ENCODE measurements around the gene SHISA6.

- TF ChIP-seq, protein P1, sequence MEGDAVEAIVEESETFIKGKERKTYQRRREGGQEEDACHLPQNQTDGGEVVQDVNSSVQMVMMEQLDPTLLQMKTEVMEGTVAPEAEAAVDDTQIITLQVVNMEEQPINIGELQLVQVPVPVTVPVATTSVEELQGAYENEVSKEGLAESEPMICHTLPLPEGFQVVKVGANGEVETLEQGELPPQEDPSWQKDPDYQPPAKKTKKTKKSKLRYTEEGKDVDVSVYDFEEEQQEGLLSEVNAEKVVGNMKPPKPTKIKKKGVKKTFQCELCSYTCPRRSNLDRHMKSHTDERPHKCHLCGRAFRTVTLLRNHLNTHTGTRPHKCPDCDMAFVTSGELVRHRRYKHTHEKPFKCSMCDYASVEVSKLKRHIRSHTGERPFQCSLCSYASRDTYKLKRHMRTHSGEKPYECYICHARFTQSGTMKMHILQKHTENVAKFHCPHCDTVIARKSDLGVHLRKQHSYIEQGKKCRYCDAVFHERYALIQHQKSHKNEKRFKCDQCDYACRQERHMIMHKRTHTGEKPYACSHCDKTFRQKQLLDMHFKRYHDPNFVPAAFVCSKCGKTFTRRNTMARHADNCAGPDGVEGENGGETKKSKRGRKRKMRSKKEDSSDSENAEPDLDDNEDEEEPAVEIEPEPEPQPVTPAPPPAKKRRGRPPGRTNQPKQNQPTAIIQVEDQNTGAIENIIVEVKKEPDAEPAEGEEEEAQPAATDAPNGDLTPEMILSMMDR (IDR thresholded peaks at IDR 0.05): no peak
- TF ChIP-seq POLR2A (IDR thresholded peaks at IDR 0.05): no peak
Observed at GRCh38 chr17:11300201-11300600, 59.2 kb downstream of the SHISA6 start.

Measured in heart left ventricle (tissue), 13 donors.